ENCODE results near the gene CXCL8.
"Not testable (repeated sequence)": the region's sequence is repeated elsewhere in the genome, so short reads cannot be mapped to it uniquely, and the experiment has no call there.

Gene CXCL8

GRCh38 chr4:73740353-73740778 is at the start of gene CXCL8:
Gene CXCL8 (plus strand): TSS chr4:73740569. CDS start chr4:73740659, 90 bp downstream.
- peak; percentile 89 for DNase-seq (ENCODE audit: low read depth, low spot score)

GRCh38 chr4:73691201-73691600 is 49.2 kb upstream of the CXCL8 start:
- DNase-seq (ENCODE audit: low read depth, low spot score) = not testable (repeated sequence)

- DNase-seq (ENCODE audit: low read depth, low spot score) = no peak
Measured at GRCh38 chr4:73691759-73692158, 48.6 kb upstream of the CXCL8 start.

- DNase-seq (ENCODE audit: low read depth, low spot score) = no peak
Measured at GRCh38 chr4:73692254-73692653, 48.1 kb upstream of the CXCL8 start.

GRCh38 chr4:73692701-73693100 is 47.7 kb upstream of the CXCL8 start:
- no peak for DNase-seq (ENCODE audit: low read depth, low spot score)

- no peak for DNase-seq (ENCODE audit: low read depth, low spot score)
Measured at GRCh38 chr4:73693811-73694210, 46.6 kb upstream of the CXCL8 start.

GRCh38 chr4:73698217-73698616 is 42.2 kb upstream of the CXCL8 start:
- DNase-seq (ENCODE audit: low read depth, low spot score) = no peak

GRCh38 chr4:73701116-73701515 is 39.3 kb upstream of the CXCL8 start:
- DNase-seq (ENCODE audit: low read depth, low spot score) = no peak

- DNase-seq (ENCODE audit: low read depth, low spot score) = no peak
Measured at GRCh38 chr4:73702796-73703287, 37.5 kb upstream of the CXCL8 start.

GRCh38 chr4:73703320-73703719 is 37.0 kb upstream of the CXCL8 start:
- DNase-seq (ENCODE audit: low read depth, low spot score) = no peak

GRCh38 chr4:73704314-73705055 is 35.9 kb upstream of the CXCL8 start:
- DNase-seq (ENCODE audit: low read depth, low spot score) = peak; percentile 84

- no peak for DNase-seq (ENCODE audit: low read depth, low spot score)
Measured at GRCh38 chr4:73705056-73705432, 35.3 kb upstream of the CXCL8 start.

GRCh38 chr4:73705721-73706120 is 34.6 kb upstream of the CXCL8 start:
- no peak for DNase-seq (ENCODE audit: low read depth, low spot score)

- no peak for DNase-seq (ENCODE audit: low read depth, low spot score)
Measured at GRCh38 chr4:73706811-73707210, 33.6 kb upstream of the CXCL8 start.

GRCh38 chr4:73707269-73707875 is 33.0 kb upstream of the CXCL8 start:
- DNase-seq (ENCODE audit: low read depth, low spot score) = no peak

GRCh38 chr4:73707918-73708577 is 32.3 kb upstream of the CXCL8 start:
- DNase-seq (ENCODE audit: low read depth, low spot score) = no peak

GRCh38 chr4:73709451-73710033 is 30.8 kb upstream of the CXCL8 start:
- DNase-seq (ENCODE audit: low read depth, low spot score) = no peak

GRCh38 chr4:73710094-73710493 is 30.3 kb upstream of the CXCL8 start:
- DNase-seq (ENCODE audit: low read depth, low spot score) = no peak

GRCh38 chr4:73711989-73712388 is 28.4 kb upstream of the CXCL8 start:
- DNase-seq (ENCODE audit: low read depth, low spot score) = no peak

- no peak for DNase-seq (ENCODE audit: low read depth, low spot score)
Measured at GRCh38 chr4:73713650-73714049, 26.7 kb upstream of the CXCL8 start.

- no peak for DNase-seq (ENCODE audit: low read depth, low spot score)
Measured at GRCh38 chr4:73714647-73715046, 25.7 kb upstream of the CXCL8 start.

GRCh38 chr4:73715659-73716058 is 24.7 kb upstream of the CXCL8 start:
- no peak for DNase-seq (ENCODE audit: low read depth, low spot score)
